Measurements from ENCODE around the gene PPP2R5D.
A peak's percentile ranks its signal among the peaks of the same experiment; 100 is the strongest.

PPP2R5D gene

DNA sequence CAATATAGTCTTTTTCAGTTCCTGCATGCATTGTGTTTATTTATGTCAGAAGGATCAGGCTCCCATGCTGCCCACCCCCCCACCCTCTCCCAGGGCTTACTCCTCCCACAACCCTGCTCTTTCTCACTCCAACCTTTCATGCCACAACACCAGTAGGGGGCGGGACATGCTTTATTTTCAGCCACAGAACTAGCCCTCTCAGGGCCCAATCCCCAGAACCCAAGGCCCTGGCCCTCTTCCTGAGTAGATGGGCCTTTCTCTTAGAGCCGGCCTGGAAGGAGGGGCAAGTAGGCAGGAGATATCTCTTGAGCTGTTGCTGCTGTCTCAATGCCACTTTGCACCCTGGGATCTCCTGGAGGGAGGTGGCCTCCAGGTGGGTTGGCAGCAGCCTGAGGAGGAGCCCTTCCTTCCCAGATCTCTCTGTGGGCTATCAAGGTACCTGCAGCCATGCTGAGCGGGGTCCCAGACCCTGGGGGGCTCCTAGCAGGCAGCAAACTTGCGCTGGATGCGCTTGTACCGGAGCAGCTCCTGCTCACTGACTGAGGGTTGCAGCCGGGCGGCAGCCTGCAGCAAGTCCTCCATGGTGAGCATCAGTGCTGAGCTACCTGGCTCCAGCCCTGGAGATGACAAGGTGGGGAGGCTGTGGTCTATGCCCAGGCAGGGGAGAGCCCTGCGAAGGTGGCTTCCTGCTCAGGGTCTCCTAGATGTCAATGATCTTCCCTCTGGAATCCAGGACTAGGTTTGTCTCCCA lies 20.3 kb upstream of the PPP2R5D start:
- no peak for DNase-seq

GRCh38 chr6:42966571-42966970 lies 17.8 kb upstream of the PPP2R5D start:
- no peak for DNase-seq

GRCh38 chr6:42967228-42967627 lies 17.1 kb upstream of the PPP2R5D start:
- no peak for DNase-seq

DNA sequence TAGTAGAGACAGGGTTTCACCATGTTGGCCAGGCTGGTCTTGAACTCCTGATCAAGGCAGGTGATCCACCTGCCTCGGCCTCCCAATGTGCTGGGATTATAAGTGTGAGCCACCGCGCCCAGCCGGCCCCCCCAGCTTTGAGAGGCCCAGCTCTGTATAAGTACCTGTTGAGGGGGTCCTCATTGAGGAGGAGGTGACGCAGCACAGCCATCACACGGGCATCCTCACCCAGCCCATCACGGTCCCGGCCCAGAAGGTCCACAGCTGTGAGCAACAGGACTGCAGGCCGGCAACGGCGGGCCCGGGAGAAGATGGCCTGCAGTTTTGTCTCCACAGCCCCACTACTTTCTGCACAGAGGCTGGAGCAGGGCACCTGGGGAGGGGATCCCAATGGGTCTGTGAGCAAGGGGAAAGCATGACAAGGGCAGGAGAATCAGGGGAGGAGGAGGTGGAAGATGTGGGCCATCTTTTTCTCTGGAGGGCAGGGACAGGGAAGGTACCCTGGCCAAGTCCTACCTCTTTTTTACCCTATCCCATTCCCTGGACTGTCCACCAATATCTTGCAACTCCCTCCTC lies 16.2 kb upstream of the PPP2R5D start:
- no peak for DNase-seq

- no peak for DNase-seq
Observed at GRCh38 chr6:42968783-42969182, 15.6 kb upstream of the PPP2R5D start.

DNA sequence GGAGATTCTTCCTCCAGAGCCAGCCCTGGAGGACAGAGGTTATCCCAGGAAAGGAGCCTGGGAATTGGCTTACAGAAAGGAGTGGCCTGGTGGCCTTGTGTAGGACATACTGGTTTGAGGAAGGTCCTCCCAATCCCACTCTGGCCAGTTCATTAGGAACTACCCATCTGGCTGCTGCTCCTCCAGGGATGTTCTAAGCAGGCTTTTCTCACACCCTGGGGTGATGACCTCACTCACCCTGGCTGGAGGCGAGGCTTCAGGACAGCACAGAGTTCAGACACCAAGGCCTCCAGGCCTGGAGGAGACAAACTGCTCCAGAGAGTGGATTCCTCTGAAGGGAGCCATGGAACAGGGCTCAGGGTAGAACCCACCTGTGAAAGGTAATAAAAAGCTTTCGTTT lies 14.9 kb upstream of the PPP2R5D start:
- DNase-seq, result no peak

GRCh38 chr6:42969934-42970333 lies 14.4 kb upstream of the PPP2R5D start:
- no peak for DNase-seq

- DNase-seq, result no peak
Observed at GRCh38 chr6:42970871-42971612, 13.3 kb upstream of the PPP2R5D start.

DNA sequence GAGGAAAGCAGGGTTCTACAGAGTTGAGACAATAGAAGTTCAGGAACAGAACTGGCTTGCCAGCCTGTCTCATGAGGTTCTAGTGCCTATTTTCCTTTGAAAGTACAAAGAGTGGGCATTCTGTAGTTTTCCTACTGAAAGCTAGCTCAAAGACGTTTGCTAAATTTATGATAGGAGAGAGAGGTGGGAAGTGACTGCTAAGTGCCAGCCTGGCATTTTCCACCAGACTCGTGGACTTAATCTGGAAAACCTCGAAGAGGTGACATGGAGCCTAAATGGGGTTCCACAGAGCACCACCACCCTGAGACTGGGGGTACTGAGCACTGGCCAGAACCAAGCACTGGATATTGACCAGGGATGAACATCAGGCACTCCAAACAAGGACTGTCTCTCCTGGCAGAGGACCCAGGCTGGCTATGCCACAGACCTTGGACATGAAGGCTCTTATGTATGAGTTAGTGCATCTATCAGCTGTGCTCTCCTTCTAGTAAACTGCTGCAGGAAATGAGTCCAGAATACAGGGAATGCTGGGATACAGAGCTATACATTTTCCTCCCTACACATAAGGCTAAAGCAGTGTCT lies 12.5 kb upstream of the PPP2R5D start:
- no peak for DNase-seq

GRCh38 chr6:42973926-42974325 lies 10.4 kb upstream of the PPP2R5D start:
- DNase-seq, result no peak

DNA sequence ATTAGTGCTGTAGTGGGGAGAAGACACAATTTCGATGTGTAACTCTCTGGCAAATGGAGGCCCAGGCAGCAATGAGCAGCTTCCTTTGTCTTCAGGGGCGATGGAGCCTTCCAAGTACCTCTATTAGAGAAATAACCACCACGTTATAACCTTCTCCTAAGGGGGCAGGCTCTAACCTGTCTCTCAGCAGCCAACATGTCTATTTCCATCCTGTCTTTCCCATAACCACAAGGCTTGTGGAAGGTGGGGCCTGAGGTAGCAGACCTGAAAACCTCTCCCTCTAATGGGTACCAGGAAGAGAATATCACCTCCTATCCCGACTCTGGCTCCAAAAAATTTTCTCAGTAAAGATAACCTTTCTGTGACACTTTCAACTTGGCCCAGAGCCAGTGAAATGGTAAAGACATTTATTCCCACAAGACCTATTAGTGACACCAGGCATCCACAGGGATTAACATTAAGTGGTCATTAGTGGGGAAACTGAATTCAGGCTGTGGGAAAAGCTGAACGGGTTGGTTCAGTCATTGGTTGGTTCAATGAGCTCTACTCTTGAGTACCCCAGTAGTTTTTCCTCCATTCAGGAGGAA lies 9.4 kb upstream of the PPP2R5D start:
- DNase-seq, result no peak

GRCh38 chr6:42978487-42978838 lies 5.9 kb upstream of the PPP2R5D start:
- no peak for DNase-seq

GRCh38 chr6:42978839-42979522 lies 5.4 kb upstream of the PPP2R5D start, which contains the start of gene PEX6:
Gene PEX6 (minus strand): TSS chr6:42979181. CDS start chr6:42979150, 31 bp downstream.
- DNase-seq, result peak; percentile 90

- no peak for DNase-seq
Observed at GRCh38 chr6:42979523-42980177, 4.7 kb upstream of the PPP2R5D start.

GRCh38 chr6:42981836-42982235 lies 2.5 kb upstream of the PPP2R5D start:
- no peak for DNase-seq

DNA sequence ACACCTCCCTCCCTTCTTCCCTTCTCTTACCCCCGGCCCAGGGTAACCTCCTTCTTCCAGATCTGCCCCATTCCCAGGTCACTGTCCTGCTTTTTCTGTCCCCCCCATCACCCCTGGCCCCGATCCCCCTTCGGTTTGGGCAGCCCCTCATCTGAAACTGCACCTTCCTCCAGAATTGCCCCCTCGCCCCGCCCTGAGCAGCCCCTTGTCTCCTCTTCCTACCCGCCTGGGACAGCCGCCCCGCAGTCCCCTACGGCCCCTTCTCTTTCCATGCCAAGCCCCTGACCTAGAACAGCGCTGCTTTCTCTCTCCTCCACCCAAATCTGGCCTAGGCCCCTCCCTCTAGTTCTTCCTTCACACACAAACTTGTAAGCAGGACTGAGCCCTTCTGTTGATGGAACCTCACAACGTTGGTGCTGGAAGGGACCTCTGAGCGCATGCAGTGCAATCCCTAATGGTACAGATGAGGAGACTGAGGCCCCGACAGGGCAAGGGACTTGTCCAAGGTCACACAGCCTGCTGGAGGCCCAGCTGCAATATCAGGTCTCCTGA lies 630 bp downstream of the PPP2R5D start:
- DNase-seq, result no peak

GRCh38 chr6:42987533-42988451 lies 3.4 kb downstream of the PPP2R5D start:
- no peak for DNase-seq

DNA sequence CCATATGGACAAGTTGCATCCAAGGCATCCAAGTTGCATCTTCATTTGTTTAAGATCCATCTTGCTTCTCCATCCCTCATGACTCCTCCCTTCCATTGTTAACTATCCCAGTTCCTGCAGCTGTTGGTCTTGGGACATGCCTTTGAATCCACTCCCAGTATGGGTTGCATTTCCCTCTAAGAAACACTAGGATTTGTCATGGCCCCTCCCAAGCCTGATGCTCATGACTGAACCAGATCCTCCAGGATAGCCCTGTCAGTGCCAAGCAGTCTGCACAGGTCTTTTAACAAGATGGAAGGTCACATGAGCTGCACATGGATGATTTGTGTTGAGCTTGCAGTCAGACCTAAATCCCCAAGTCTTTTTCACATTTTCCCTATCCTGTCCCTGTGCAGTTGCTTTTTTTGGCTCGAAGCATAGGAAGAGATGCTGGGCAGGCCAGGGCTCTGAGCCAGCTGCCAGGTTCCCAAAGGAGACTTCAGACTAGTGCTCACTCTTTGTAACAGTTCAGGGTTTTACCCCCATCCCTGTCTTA lies 4.2 kb downstream of the PPP2R5D start:
- DNase-seq, result no peak

- no peak for DNase-seq
Observed at GRCh38 chr6:42989923-42990322, 5.6 kb downstream of the PPP2R5D start.

DNA sequence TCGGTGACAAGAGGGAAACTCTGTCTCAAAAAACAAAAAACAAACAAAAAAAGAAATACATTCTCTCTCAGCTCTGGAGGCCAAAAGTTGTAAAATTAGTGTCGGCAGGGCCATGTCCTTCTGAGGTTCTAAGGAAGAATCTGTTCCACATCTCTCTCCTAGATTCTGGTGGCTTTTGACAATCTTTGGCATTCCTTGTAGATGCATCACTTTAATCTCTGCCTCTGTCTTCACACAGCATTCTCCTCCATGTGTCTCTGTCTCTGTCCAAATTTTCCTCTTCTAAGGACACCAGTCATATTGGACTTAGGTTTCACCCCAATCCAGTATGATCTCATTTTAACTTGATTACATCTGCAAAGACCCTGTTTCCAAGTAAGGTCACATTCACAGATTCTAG lies 9.1 kb downstream of the PPP2R5D start:
- DNase-seq, result no peak

All from NK-92 treated with Interleukin-12 subunit alpha and Interleukin-12 subunit beta, amount 100 ng/mL, for 24 hours (cell line).